CD4-positive, alpha-beta T cell treated with Interleukin-6 at 100 ng/mL for 8 hours (primary cell): ENCODE data around the gene TEAD1.

Experiments used
- DNase-seq: peaks from one replicate; pipeline ENCODE4 v3.0.0-alpha.2; 2020; ENCODE audit warnings: mixed read lengths, low spot score

The TEAD1 gene

GRCh38 chr11:12835286-12835685 is 161.1 kb downstream of the TEAD1 start:
- no peak for DNase-seq

- DNase-seq = no peak
Measured at GRCh38 chr11:12838463-12839123, 164.4 kb downstream of the TEAD1 start.

DNA sequence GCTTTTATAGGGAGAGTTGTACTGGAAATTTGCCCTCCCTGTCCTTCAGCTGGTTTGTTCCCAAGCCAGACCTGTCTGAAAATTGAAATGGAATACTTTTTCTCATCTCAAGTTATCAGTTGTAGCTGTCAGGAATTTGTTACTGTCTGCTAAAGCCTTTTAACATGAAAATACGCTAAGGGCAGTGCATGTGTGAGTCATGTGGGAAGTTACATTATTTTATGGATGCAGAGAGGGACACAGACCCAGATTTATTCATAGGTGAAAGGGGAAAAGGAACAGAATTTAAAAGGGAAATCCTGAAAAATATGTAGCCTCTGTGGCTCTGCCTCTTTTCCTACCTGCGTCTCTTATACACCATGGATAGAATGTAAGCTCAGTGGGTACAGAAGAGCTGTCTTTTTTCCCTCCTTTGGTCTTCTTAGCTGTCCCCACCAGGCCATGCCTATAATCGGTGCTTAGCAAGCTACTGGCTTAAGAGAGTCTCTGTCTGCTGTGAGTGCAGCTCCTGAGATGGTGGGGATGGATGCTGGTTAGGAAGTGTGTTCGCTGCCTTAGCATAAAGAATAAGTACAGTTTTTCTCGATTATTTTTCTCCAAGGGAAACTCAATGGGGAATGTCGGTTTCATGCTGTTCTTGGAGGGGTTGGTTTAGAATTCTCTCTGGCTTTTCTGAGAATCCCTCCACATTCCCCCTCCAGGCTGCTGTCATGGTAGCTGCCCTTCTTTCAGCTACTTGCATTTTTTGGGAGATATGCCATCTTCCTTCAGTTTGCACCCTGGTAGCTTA is 166.8 kb downstream of the TEAD1 start:
- no peak for DNase-seq

DNA sequence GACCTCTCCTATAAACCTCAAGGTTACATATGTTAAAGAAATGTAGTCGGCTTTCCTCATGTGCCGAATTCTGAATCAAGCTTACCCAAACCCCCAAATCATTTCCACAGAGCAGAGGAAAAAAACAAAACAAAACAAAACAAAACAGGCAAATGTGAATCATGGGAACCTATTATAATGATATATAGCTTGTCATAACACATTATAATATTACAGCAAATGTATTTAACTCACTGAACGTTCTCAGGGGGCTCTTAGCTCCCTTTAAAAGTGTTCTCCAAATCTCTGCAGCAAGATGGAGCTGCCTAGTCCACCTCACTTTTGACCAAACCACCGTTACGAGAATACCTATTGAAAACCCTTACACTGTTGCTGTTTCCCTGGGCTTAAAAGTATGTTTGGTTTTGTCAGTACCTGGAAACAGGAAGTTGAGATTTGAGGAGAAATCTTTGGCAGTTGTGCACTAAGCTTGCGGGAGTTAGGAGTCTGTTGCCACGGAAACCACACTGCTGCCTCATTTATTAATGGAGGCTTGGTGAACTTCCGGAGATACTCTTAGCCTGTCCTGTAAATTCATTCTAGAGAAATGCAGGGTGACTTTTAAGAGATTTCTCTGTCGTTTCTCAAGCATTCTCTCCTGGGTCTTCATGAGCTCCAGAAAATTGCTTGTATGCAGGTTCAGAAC is 167.9 kb downstream of the TEAD1 start:
- no peak for DNase-seq

GRCh38 chr11:12842933-12843636 is 168.9 kb downstream of the TEAD1 start:
- DNase-seq = no peak

- no peak for DNase-seq
Measured at GRCh38 chr11:12845163-12845562, 170.9 kb downstream of the TEAD1 start.

DNA sequence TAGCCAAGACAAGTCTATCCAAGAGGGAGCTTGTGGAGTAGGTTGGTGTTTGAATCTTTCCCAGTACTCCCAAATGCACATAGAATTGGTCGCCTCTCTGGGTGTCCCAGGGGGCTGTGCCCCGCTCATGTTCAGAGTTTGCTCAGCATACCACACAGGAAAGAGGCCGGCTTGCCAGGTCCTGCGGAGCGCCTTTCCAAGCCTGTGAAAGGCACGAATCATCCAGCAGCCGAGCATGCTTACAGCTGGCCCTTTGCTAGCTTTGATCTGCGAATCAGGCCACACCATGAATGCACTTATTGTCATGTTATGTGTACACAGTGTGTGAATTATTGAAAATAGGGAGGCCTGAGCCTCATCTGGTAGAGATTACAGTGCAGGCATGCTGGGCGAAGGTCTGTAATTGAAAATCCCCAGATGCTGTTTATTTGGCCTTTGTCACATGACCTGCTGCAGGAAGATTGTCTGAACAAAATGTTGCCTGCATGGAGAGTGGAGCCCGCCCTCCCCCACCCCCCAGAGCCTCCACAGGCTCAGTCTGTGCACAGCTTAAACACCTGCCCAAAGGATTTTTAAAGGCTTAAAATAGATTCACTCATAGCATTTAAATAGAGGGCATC is 171.6 kb downstream of the TEAD1 start:
- DNase-seq = no peak

GRCh38 chr11:12846786-12847615 is 172.8 kb downstream of the TEAD1 start:
- DNase-seq = no peak

DNA sequence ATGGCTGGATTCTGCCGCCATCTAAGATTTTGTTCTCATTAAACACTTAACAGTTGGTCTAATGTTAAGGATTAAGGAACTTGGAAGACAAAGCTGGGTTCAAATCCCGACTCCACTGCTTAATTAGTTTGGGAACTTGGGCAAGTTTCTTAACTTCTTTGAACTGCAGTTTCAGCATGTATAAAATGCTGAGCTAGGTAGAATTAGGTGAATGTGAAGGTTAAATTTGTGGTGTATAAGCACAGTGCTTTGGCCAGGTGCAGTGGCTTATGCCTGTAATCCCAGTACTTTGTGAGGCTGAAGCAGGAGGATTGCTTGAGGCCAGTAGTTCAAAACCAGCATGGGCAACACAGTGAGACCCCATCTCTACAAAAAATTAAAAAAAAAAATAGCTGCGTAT is 174.2 kb downstream of the TEAD1 start:
- DNase-seq = no peak

DNA sequence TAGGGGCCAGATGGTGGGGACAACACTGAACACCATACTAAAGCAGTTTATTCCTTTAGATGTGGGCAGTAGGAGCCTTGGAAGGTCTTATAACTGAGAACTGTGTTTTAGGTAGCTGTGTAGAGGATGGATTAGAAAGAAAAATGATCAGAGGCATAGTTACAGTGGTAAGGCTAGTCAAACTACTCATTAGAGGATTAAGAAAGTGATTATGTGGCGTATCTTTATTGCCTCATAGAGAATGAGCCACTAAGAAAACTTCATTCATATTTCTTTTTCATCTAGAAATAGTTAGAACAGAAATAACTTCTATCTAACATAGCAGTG is 179.1 kb downstream of the TEAD1 start:
- DNase-seq = no peak

DNA sequence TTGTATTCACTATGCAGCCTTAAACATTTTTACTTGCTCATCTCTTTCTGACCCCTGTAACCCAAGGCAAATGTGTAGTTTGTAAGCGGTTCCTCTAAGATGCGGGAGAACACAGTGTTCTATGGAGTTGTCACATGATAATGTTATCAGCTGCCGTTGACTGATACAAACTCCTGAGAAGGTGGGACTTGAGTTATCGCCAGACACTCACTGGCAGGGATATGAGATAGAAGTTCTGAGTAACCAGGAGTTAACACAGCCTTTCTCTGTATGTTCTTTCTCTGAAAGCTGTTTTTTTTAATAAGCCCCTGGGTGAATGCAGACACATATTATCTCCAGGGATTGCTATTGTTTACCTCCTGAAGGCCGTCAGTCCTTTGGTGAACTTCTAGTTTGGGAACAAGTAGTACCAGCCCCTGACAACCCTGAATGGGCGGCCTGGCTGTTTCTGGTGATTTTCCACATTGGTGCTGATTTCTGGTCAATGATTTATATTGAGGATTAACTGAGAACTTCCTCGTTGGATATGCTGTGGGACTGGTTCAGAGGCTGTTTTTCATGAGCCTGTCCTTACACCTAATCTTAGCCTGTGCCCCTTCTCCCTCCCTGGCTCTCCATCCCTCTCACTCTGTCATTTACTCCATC is 179.6 kb downstream of the TEAD1 start:
- no peak for DNase-seq

DNA sequence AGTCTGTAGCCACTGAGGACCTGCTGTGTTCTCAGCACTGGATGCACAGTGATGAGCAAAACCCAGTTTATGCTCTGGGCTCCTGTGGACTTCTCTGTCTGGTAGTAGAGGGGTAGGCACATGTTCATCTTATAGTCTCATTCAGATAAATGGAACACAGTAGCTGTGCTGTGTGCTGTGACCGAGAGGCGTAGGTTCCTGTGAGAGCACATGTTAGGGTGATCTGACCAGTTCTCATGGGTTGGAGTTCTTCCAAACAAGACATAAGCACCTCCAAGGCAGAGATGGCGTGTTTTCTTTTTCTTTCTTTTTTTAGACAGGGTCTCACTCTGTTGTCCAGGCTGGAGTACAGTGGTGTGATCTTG is 180.1 kb downstream of the TEAD1 start:
- no peak for DNase-seq

DNA sequence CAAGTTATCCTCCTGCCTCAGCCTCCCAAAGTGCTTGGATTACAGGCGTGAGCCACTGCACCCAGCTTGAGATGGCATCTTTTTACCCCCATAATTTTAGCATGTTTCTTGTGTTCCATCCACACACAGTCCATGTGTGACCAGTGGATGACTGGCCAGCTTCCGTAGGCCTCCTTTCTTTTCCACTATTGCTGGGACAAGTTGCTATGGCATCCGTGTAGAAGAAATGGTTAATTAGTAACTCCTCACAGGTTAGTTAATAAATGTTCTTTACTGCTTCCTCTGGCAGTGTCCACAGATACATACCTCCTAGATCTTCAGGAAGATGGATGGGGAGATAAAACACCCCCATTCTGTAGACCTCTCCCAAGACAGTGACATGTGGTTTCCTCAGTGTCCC is 180.6 kb downstream of the TEAD1 start:
- no peak for DNase-seq

- DNase-seq = no peak
Measured at GRCh38 chr11:12856338-12856737, 182.1 kb downstream of the TEAD1 start.

DNA sequence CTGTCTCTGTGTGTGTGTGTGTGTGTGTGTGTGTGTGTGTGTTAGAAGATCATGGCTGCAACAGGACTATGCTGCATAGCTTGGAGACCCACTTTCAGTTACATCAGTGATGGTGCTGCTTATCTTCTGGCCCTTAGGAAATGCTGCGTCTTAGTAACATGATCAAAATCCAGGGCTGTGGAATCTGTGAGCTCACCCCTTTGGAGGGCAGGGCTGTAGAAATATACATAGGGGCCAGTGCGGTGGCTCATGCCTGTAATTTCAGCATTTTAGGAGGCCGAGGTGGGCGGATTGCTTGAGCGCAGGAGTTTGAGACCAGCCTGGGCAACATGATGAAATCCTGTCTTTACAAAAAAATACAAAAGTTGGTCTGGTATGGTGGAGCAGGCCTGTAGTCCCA is 183.4 kb downstream of the TEAD1 start:
- no peak for DNase-seq

- no peak for DNase-seq
Measured at GRCh38 chr11:12859872-12860657, 185.8 kb downstream of the TEAD1 start.

DNA sequence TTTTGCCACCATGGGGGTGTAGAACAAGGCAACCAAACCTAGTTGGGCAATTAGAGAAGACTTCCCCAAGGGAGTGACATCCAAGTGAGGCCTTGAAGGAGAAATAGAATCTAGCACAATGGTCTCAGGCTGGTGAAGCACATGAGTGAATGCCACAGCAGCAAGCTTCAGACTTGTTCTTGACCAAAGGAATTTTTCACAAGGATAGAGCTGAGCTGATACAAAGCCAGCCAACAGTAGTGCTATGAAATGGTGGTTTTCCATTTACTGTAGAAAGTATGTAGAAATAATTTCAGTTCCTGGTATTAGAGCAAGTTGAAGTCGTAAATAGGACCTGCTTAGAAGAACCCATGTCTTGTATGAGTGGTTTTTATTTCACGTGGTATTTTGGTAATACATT is 186.6 kb downstream of the TEAD1 start:
- DNase-seq = no peak

DNA sequence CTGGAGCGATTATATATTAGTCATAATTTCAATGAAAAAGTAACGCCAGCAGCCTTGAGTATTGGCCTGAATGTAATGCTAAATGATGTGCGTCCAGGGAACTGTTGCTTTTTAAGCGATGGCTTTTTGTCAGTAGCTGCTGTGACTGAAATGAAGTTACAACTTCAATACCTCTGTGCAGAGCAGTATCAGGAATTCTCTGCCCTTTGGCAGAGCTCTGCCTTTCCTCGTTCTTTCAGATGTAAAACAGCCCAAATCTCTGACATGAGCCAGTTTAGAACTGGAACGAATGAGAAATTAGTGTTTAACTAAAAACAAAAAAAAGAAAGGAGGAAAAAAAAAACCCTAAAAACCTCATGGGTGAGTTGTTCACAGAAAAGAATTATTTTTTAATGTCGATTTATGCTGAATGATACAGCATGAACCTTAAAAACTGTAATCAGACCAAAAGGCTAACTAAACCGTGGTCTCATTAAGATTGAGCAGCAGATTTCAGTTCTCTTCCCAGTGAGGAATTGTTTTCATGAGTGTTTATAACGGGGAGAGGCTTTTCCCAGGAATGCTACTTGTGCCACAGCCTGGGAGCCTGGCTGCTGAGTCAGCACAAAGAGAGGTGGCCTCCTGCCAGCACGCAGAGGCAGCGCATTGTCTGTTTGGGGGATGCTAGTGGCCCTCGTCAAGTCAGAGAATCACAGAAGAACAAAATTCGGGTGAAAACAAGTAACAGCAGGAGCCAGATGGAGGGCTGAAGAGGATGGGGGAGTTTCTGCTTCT is 188.7 kb downstream of the TEAD1 start:
- DNase-seq = no peak

- DNase-seq = no peak
Measured at GRCh38 chr11:12863605-12864121, 189.4 kb downstream of the TEAD1 start.
